Nephron (organoid): ENCODE results near the gene SEMA3A.
"Not testable (repeated sequence)": the region's sequence is repeated elsewhere in the genome, so short reads cannot be mapped to it uniquely, and the experiment has no call there.

Experiments
- H3K27ac Mint-ChIP-seq, 3 experiments: 2 replicates each; pipeline ENCODE4 v1.8.0; 2020; ENCODE audit warnings: mixed read lengths in 3 of 3, mild to moderate bottlenecking in 2 of 3, moderate library complexity in 1 of 3
- H3K27me3 Mint-ChIP-seq: 2 replicates; pipeline ENCODE4 v1.8.0; 2021; ENCODE audit warnings: low read depth, mild to moderate bottlenecking, moderate library complexity, mixed read lengths
- H3K36me3 Mint-ChIP-seq: 2 replicates; pipeline ENCODE4 v1.8.0; 2020; ENCODE audit warnings: low read depth, mixed read lengths
- H3K4me1 Mint-ChIP-seq: 2 replicates; pipeline ENCODE4 v1.8.0; 2020; ENCODE audit warnings: mixed read lengths
- H3K4me3 Mint-ChIP-seq, 3 experiments: 2 replicates each; pipeline ENCODE4 v1.8.0; 2020; ENCODE audit warnings: mild to moderate bottlenecking in 3 of 3, mixed read lengths in 3 of 3, moderate library complexity in 2 of 3
- H3K9me3 Mint-ChIP-seq: 2 replicates; pipeline ENCODE4 v1.8.0; 2020; ENCODE audit warnings: mixed read lengths
- TF ChIP-seq, protein P1 (sequence below), 3 experiments: fragments of 200-600 bp; sonication (generic); IDR thresholded peaks; one replicate each; pipeline ENCODE4 v1.5.0; 2021; ENCODE audit warnings: antibody characterized with exemption in 3 of 3; ENCODE audit not compliant: unreplicated experiment in 3 of 3

Gene SEMA3A

DNA sequence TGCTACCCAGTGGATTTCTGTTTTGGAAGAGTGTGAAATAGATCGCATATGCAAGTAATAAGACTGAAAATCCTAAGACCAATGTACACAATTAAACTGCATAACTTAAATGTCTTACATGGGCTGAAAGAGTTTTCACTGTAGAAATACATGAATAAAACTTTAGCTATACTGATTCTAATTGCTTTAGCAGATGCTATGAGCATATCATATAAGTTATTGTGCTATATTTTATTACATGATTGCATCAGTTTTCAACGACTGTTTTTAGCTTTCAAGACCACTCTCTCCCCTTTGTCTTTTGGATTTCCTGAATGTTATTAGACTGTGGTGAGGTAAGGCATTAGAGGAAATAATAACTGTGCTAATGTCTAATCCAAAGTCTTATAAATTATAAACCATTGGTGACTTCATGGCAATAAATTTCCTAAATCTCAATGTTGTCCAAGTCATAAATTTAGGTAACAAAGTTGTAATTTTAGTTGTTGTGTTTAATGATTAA is 124.5 kb downstream of the SEMA3A start:
- H3K27ac Mint-ChIP-seq = peak overlapping the region; percentile 13 to 85 (median 44)
- no peaks in the 10 kb centered on the region for H3K27me3 Mint-ChIP-seq
- H3K9me3 Mint-ChIP-seq = peaks cover 3% of the 10 kb centered on the region
- H3K36me3 Mint-ChIP-seq = peaks cover 6% of the 10 kb centered on the region
- peaks cover 24% of the 10 kb centered on the region for H3K4me1 Mint-ChIP-seq
- TF ChIP-seq, protein P1, sequence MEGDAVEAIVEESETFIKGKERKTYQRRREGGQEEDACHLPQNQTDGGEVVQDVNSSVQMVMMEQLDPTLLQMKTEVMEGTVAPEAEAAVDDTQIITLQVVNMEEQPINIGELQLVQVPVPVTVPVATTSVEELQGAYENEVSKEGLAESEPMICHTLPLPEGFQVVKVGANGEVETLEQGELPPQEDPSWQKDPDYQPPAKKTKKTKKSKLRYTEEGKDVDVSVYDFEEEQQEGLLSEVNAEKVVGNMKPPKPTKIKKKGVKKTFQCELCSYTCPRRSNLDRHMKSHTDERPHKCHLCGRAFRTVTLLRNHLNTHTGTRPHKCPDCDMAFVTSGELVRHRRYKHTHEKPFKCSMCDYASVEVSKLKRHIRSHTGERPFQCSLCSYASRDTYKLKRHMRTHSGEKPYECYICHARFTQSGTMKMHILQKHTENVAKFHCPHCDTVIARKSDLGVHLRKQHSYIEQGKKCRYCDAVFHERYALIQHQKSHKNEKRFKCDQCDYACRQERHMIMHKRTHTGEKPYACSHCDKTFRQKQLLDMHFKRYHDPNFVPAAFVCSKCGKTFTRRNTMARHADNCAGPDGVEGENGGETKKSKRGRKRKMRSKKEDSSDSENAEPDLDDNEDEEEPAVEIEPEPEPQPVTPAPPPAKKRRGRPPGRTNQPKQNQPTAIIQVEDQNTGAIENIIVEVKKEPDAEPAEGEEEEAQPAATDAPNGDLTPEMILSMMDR (IDR thresholded peaks at IDR 0.05; ENCODE audit: unreplicated experiment in 3 of 3) = no peak
- H3K4me3 Mint-ChIP-seq = no peak overlapping the region

DNA sequence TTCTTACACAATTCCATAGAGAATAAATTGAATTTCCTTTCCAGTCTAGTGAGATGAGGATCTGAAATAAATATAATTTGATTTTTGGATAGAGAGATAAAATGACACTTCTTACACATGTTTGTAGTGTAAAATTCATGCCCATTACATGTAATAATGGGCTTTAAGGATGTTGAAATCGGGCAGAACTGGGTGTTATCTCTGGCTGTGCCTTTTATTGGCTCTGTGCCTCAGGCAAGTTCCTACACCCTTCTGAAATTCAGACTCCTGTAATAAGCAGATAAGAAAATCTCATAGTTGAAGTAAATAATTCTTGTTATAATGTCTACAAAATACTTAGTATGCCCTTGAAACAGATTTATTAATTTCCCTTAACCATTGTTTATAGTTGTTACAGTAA is 125.6 kb downstream of the SEMA3A start:
- Mint-ChIP-seq H3K36me3 (peaks cover 6% of the 10 kb centered on the region), H3K4me1 (peaks cover 19% of the 10 kb centered on the region), H3K27ac (peak overlapping the region in 2 of 3 experiments; percentile 31 to 47), H3K4me3 (no peak overlapping the region), H3K27me3 (no peaks in the 10 kb centered on the region), H3K9me3 (peaks cover 3% of the 10 kb centered on the region)
- TF ChIP-seq, protein P1 (IDR thresholded peaks at IDR 0.05; ENCODE audit: unreplicated experiment in 3 of 3) = no peak

DNA sequence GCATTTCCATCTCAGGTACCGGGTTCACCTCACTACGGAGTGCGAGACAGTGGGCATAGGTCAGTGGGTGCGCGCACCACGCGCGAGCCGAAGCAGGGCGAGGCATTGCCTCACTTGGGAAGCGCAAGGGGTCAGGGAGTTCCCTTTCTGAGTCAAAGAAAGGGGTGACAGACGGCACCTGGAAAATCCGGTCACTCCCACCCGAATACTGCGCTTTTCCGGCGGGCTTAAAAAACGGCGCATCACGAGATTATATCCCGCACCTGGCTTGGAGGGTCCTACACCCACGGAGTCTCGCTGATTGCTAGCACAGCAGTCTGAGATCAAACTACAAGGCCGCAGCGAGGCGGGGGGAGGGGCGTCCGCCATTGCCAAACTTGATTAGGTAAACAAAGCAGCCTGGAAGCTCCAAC is 132.1 kb downstream of the SEMA3A start:
- H3K27ac Mint-ChIP-seq = not testable (repeated sequence)

DNA sequence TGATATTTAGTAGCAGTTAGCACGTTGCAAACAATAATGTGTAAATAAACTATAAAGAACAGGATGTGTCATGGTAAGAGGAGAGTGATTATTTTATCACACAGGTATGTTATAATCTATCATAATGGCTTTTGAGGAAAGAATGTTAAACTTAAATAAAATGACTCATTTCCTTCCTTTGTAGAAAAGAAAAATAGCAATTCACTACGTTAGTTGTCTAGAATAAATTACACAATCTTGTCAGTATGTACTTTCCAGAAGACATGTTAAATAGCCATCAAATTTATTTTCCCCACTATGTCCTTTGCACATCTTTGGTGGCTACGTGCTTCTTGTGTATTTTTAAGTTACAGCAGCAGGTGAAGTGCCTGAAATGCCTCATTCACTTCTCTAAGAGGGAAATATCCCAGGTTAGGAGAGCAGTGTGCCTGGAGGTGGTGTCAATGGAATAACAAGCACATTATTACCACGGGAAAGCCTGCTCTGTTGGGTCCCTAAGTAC is 133.8 kb downstream of the SEMA3A start:
- Mint-ChIP-seq H3K4me3 (no peak overlapping the region), H3K27me3 (no peaks in the 10 kb centered on the region), H3K36me3 (peaks cover 20% of the 10 kb centered on the region), H3K27ac (peak overlapping the region in 1 of 3 experiments; percentile 4), H3K9me3 (peaks cover 6% of the 10 kb centered on the region), H3K4me1 (no peaks in the 10 kb centered on the region)
- TF ChIP-seq, protein P1 (IDR thresholded peaks at IDR 0.05; ENCODE audit: unreplicated experiment in 3 of 3) = no peak

More for the DNA sequence above, 132.1 kb downstream of the SEMA3A start:
- not testable (repeated sequence) for H3K36me3 Mint-ChIP-seq, H3K9me3 Mint-ChIP-seq, H3K4me3 Mint-ChIP-seq, H3K27me3 Mint-ChIP-seq, H3K4me1 Mint-ChIP-seq

DNA sequence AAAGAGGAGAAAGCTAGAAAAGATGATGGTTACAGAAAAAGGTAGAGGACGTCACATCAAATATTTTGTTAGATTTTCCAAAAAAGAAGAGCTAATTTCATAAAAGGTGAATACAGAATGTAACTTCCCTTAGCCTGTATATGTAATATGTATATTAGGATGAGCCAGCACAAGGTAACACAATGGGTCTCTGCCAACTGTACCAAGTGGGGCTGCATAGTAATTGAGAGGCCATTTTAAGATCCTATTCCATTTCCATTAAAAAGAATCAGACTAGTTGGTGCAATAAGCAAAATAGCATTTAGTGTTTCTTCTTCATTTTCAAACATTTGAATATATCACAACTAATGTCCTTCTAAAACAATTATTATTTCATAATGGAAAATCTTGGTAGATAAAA is 134.6 kb downstream of the SEMA3A start:
- peaks cover 26% of the 10 kb centered on the region for H3K36me3 Mint-ChIP-seq
- H3K4me3 Mint-ChIP-seq = no peak overlapping the region
- no peaks in the 10 kb centered on the region for H3K4me1 Mint-ChIP-seq

DNA sequence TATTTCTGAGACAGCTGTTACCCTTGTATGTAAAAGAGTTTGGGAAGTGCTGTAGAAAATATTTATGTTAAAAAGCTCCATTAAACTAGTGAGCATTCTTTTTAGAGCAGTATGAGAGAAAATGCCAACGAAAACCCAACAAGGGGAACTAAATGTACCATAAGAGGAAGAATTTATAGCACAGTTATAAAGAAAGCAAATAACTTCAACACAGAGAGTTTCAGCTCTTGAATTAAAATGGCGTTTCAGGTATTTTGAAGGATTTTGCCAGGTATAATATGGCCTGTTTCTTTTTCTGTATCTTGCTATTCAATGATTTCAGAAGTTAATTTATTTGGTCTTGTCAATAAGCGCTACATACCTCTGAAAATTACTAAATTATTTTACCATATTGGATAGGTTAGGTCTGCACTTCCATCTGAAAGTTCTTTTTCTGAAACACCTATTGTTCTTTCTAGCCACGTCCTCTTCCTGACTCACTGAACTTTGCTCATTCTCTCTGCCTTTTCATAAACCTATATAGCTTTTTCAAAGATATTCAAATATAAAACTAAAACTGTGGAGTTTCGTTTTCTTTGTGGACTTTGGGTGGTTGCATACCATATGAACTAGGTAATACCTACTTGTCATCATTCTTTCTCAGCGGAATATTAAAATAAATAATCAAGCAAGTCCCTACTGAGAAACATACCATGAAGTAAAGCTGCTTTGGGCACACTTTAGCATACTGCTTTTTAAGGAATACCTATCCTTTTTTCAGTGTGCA is 136.1 kb downstream of the SEMA3A start:
- no peaks in the 10 kb centered on the region for H3K27me3 Mint-ChIP-seq
- H3K9me3 Mint-ChIP-seq = peaks cover 9% of the 10 kb centered on the region
- H3K36me3 Mint-ChIP-seq = peaks cover 24% of the 10 kb centered on the region
- TF ChIP-seq, protein P1 (IDR thresholded peaks at IDR 0.05; ENCODE audit: unreplicated experiment in 3 of 3) = no peak
- no peak overlapping the region for H3K27ac Mint-ChIP-seq
- no peaks in the 10 kb centered on the region for H3K4me1 Mint-ChIP-seq
- H3K4me3 Mint-ChIP-seq = no peak overlapping the region

More for the DNA sequence above, 134.6 kb downstream of the SEMA3A start:
- Mint-ChIP-seq H3K27ac (no peak overlapping the region), H3K27me3 (no peaks in the 10 kb centered on the region), H3K9me3 (peaks cover 10% of the 10 kb centered on the region)
- TF ChIP-seq, protein P1 (IDR thresholded peaks at IDR 0.05; ENCODE audit: unreplicated experiment in 3 of 3) = no peak
